HG02938 (cell line): ENCODE data around the gene RBM15B.

Experiments
- ATAC-seq: cut with Tn5 transposase; IDR thresholded peaks from one replicate; pipeline ENCODE4 v1.9.1; 2021; ENCODE audit warnings: mild to moderate bottlenecking, moderate library complexity; ENCODE audit not compliant: unreplicated experiment

RBM15B gene

GRCh38 chr3:51441282-51442030 lies 50.4 kb downstream of the RBM15B start:
- no peak for ATAC-seq

- ATAC-seq, result no peak
These were observed 54.6 kb downstream of the RBM15B start for GRCh38 chr3:51445544-51446280.
